ENCODE data around the gene APP.
A peak's percentile ranks its signal among the peaks of the same experiment; 100 is the strongest.
"Not testable (repeated sequence)": the region's sequence is repeated elsewhere in the genome, so short reads cannot be mapped to it uniquely, and the experiment has no call there.

The APP gene

DNA sequence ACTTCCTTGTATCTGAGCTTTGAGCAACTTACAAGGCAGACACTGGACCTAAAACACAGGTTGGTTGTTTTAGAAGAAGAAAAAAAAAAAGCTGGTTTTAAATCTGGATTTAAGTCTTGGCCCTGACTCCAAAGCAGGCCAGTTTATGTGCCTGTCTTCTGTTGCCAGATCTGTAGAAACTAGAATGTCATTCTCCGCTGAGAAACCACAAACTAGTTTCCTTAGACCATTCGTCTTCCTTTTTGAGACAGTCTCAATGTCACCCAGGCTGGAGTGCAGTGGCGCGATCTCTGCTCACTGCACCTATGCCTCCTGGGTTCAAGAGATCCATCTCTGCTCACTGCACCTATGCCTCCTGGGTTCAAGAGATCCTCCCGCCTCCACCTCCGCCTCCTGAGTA is 33.9 kb downstream of the APP start:
- no peak for TF ChIP-seq CTCF (IDR thresholded peaks at IDR 0.05; ENCODE audit: extremely low read depth, insufficient read depth, missing control alignments)
- in situ Hi-C loops (cut with MboI; ENCODE audit: low pct_unique_long_range_greater_than_20kb, low sequenced_read_pairs, unreplicated experiment), result no loop called here
- DNase-seq (ENCODE audit: low spot score), result peak; percentile 26

- no peak for DNase-seq (ENCODE audit: low spot score)
- no peak for TF ChIP-seq CTCF (IDR thresholded peaks at IDR 0.05; ENCODE audit: extremely low read depth, insufficient read depth, missing control alignments)
- in situ Hi-C loops (cut with MboI; ENCODE audit: low pct_unique_long_range_greater_than_20kb, low sequenced_read_pairs, unreplicated experiment), result no loop called here
Measured at GRCh38 chr21:26135520-26135919, 35.0 kb downstream of the APP start.

DNA sequence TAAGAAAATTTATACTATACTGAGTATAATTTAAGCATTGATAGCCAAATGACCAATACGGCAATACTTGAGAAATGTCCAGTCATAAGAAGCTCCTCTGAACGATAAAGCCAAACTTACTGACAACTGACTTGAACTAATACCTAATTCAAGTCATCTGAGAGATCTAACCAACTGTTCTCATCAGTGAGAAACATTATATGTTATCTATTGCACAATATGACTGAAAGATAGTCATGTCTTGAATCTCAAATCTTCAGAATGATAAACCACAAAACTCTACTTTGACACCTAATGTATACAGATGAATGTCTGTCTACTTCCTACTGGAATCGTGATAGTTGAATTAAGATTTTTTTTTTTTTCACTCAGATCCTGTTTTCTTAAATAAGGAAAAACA is 39.0 kb downstream of the APP start:
- in situ Hi-C loops (cut with MboI; ENCODE audit: low pct_unique_long_range_greater_than_20kb, low sequenced_read_pairs, unreplicated experiment), result no loop called here
- no peak for TF ChIP-seq CTCF (IDR thresholded peaks at IDR 0.05; ENCODE audit: extremely low read depth, insufficient read depth, missing control alignments)
- DNase-seq (ENCODE audit: low spot score), result no peak

DNA sequence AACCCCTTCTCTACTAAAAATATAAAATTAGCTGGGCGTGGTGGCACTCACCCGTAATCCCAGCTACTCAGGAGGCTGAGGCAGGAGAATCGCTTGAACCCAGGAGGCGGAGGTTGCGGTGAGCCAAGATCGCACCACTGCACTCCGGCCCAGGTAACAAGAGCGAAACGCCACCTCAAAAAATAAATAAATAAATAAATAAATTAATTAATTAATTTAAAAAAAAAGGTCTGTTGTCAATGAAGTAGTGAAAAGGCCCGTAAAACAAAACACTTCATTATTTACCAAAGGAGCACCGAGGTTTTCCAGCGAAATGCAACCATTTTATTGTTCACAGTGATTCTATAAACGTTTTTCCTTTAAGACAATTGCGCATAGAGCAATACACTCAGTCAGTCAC is 39.5 kb downstream of the APP start:
- DNase-seq (ENCODE audit: low spot score); in situ Hi-C loops (cut with MboI; ENCODE audit: low pct_unique_long_range_greater_than_20kb, low sequenced_read_pairs, unreplicated experiment): not testable (repeated sequence)

DNA sequence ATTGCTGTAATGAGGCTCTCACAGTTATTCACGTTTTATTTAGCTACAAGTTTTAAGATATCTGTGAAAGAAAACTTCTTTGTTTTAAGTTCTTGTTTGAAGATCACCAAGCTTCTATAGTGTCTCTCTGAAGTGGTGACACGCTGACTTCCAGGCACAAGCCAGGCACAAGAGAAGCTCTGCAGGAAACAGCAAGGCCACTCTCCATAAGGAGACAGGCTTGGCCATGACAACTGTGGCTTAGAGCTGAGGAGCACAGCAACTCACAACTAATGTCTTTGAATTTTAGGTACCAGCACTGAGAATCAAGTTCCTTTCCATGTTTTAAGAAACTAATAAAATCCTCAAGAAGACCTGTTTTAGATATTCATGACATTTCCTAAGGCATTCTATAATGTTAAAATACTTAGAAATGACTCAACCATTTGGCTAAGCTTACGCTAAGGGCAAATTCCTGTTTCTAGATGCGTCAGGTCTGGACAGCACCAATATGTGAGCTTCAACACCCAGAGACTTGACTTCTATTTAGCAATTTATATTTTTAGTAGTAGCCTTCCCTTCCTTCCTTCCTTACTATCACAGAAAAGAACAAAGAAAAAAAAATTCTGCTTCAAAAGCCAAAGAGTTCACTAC is 40.2 kb downstream of the APP start:
- no peak for TF ChIP-seq CTCF (IDR thresholded peaks at IDR 0.05; ENCODE audit: extremely low read depth, insufficient read depth, missing control alignments)
- in situ Hi-C loops (cut with MboI; ENCODE audit: low pct_unique_long_range_greater_than_20kb, low sequenced_read_pairs, unreplicated experiment), result no loop called here
- no peak for DNase-seq (ENCODE audit: low spot score)

GRCh38 chr21:26127918-26128317 is 42.7 kb downstream of the APP start:
- DNase-seq (ENCODE audit: low spot score), result no peak
- in situ Hi-C loops (cut with MboI; ENCODE audit: low pct_unique_long_range_greater_than_20kb, low sequenced_read_pairs, unreplicated experiment), result no loop called here
- TF ChIP-seq CTCF (IDR thresholded peaks at IDR 0.05; ENCODE audit: extremely low read depth, insufficient read depth, missing control alignments), result no peak

DNA sequence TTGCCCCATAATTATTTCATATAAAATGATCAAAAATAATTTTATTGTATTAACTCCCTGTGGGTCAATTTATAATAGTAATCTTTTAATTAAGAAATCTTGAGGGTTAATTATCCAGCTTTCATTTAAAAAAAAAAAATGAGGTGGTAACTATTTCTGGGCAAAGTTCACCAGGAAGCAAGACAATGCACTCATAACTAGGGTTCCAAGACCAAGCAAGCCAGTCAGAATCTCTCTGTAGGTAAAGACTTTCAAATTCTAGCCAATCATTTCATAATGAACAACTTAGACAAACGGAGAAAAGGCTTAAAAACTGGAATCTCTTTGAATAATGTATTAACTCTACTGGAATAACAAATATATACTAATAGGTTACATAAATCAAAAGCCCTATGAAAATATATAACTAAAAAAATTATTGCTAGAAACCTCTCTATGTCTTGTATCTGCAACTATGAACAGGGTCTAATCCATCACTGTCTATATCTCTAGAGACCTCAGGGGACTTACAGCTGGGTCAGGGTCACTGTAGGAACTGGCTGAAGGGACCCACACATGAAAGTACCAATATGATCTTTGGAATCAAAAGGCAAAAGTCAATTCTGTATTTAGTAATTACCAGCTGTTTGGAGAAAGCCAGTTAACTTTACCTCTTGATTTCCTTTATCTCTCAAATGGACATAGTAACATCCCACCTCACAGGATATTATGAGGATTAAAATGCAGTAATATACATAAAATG is 43.3 kb downstream of the APP start:
- TF ChIP-seq CTCF (IDR thresholded peaks at IDR 0.05; ENCODE audit: extremely low read depth, insufficient read depth, missing control alignments), result no peak
- no peak for DNase-seq (ENCODE audit: low spot score)
- in situ Hi-C loops (cut with MboI; ENCODE audit: low pct_unique_long_range_greater_than_20kb, low sequenced_read_pairs, unreplicated experiment), result no loop called here

Measured in GM13977 (cell line).